Stimulated activated naive CD8-positive, alpha-beta T cell treated with anti-CD3 and anti-CD28 coated beads, Interleukin-15, Interleukin-2, amounts not matched to agents 100 ng/mL and 50 ng/mL, for 24 hours (primary cell): ENCODE data around the gene CCDC63.

Experiments
- H3K27ac Mint-ChIP-seq: one replicate; pipeline ENCODE4 v1.8.0; 2021; ENCODE audit warnings: mild to moderate bottlenecking, mixed read lengths
- H3K27me3 Mint-ChIP-seq: one replicate; pipeline ENCODE4 v1.8.0; 2021; ENCODE audit warnings: mixed read lengths
- H3K36me3 Mint-ChIP-seq: one replicate; pipeline ENCODE4 v1.8.0; 2021; ENCODE audit warnings: low read depth, mixed read lengths
- H3K4me1 Mint-ChIP-seq: one replicate; pipeline ENCODE4 v1.8.0; 2021; ENCODE audit warnings: low read depth, mixed read lengths
- H3K4me3 Mint-ChIP-seq: one replicate; pipeline ENCODE4 v1.8.0; 2021; ENCODE audit warnings: mild to moderate bottlenecking, mixed read lengths
- H3K9me3 Mint-ChIP-seq: one replicate; pipeline ENCODE4 v1.8.0; 2021; ENCODE audit warnings: mixed read lengths

The CCDC63 gene

DNA sequence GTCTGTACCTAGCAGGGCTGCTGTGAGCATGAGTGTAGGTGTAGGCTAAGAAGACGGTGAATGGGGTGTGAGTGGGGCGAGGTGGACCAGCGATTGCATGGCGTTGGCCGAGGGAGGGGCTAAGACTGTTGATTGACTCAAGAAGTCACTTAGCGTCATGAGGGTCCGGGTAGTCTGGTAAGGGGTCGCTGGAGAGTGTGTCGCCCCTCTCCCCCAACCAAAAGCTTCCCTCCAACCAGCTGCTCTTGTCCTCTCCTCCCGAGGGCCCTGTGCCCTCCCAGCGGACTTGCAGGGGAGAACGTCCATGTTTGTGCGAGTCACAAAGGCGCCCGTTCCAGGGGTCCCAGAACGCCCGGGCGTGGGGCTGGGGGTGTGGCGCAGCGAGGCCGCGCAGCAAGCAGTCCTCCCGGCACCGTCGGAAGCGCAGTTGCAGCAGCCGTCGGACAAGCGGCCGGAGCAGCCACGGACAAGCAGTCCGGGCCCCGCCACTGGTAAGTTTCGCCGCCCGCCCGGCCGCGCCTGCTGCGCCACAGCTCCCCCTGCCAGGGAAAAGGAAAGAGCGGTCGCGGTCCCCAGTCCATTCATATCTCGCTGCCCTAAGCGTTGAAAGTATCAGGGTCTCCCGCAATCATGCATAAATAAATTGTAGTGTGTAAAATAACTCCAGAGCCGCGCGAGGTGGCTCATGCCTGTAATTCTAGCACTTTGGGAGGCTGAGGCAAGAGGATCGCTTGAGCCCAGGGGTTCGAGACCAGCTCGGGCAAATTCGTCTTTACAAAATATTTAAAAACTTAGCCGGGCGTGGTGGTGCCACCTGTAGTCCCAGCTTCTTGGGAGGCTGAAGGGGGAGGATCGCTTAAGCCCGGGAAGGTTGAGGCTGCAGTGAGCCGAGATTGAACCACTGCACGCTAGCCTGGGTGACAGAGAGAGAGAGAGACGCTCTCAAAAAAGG is at the start of gene CCDC63:
Gene CCDC63 (plus strand): TSS at position 373 of the 952 bp plus-strand sequence. CDS start 5,968 bp downstream, outside the sequence.
- peak within 1 kb of the TSS; percentile 79 for H3K4me3 Mint-ChIP-seq
- no peaks in the 10 kb centered on the region for H3K9me3 Mint-ChIP-seq
- H3K4me1 Mint-ChIP-seq: peaks cover 21% of the 10 kb centered on the region
- H3K27me3 Mint-ChIP-seq: peaks cover 58% of the 10 kb centered on the region
- no peaks in the 10 kb centered on the region for H3K36me3 Mint-ChIP-seq
- no peak within 1 kb of the TSS for H3K27ac Mint-ChIP-seq

DNA sequence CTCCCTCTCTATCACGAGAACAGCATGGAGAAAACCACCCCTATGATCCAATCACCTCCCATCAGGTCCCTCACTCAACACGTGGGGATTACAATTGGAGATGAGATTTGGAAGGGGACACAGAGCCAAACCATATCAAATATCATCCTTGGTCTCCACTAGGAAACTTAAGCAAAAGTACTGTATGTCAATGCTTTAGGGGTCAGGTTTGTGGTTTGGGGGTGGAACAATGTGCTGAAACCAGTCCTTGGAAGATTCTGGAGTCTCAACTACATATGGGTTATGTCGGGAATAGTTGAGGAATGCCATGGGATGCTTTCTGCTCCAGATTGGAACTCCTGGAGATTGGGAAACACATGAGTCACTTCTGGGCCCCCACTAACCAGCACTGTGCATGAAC is 48.3 kb upstream of the CCDC63 start:
- H3K36me3 Mint-ChIP-seq: no peaks in the 10 kb centered on the region
- peaks cover 10% of the 10 kb centered on the region for H3K9me3 Mint-ChIP-seq
- H3K4me3 Mint-ChIP-seq: no peak overlapping the region
- no peaks in the 10 kb centered on the region for H3K27me3 Mint-ChIP-seq
- no peak overlapping the region for H3K27ac Mint-ChIP-seq
- peaks cover 6% of the 10 kb centered on the region for H3K4me1 Mint-ChIP-seq

DNA sequence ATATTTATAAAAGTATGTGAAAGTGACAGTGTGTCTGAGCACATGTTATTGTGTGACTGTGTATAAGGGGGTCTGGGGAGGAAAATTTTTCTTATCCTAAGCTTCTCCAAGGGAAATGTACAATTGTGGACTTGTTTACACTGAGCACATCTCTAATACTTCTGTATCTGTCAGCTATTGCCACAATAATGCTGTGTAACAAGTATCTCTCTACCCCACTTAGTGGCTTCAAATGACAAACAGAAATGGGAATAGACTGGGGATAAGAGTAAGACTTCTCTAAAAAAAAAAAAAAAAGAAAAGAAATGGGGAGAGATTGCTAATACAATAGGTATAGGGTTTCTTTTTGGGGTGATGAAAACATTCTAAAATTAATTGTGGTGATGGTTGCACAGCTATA is 44.3 kb upstream of the CCDC63 start:
- Mint-ChIP-seq H3K27me3 (no peaks in the 10 kb centered on the region), H3K9me3 (peaks cover 19% of the 10 kb centered on the region), H3K4me1 (peaks cover 7% of the 10 kb centered on the region), H3K27ac (no peak overlapping the region), H3K4me3 (no peak overlapping the region), H3K36me3 (no peaks in the 10 kb centered on the region)

DNA sequence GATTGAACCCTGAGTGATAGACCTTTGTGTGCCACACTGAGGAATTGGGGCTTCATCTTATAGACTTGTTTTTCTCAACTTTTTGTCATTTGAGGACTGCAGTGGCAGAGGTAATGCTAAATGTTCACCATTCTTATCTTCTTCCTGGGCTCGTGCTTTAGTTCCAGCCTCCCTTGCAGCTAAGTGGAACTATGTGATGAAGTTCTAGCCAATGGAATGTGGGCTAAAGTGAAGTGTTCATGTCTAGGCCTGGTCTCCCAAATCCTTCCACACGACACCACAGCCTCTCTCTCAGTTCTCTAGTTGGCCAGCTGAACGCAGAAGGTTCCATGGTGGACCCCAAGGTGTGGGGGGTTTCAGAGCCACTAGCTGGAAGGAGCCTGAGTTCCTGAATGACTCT is 42.4 kb upstream of the CCDC63 start:
- no peaks in the 10 kb centered on the region for H3K27me3 Mint-ChIP-seq

DNA sequence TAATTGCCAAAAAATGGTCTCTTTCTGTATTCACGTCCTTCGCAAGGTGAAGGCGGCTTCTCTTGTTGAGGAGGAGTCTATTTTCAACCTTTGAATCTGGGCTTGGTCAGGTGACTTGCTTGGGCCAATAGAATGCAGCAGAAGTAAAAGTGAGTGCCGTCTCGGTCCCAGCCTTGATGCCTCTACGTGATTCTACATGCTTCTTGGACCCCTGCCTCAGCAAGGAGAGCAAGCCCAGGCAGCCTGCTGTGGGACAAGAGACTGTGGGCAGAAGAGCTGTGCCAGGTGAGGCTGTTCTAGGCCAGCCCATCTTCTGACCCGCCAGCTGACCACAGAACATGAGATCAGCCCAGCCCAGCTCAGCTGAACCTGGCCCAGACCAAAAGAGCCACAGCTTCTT is 39.1 kb upstream of the CCDC63 start:
- Mint-ChIP-seq H3K27ac (no peak overlapping the region), H3K27me3 (peaks cover 4% of the 10 kb centered on the region), H3K36me3 (no peaks in the 10 kb centered on the region)

More for the DNA sequence above, 42.4 kb upstream of the CCDC63 start:
- Mint-ChIP-seq H3K4me1 (peaks cover 7% of the 10 kb centered on the region), H3K27ac (no peak overlapping the region), H3K36me3 (no peaks in the 10 kb centered on the region), H3K9me3 (peaks cover 19% of the 10 kb centered on the region), H3K4me3 (no peak overlapping the region)

DNA sequence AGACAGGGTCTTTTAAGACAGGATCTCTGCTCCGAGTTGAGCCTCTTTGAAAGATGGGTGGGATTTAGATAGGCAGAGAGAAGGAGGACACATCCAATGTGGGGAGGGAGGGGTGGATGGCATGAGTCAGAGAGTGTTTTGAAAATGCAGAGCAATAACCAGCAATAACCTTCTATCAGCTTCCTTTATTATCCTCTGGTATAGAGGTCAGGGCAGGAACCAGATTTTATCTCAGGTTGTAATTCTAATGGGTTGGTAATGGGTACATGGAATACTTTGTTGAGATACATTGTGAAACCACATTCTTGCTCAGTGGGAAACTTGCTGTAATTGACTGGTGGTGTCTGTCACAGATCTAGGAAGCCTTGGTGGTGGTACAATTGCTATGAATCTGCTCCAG is 37.6 kb upstream of the CCDC63 start:
- peaks cover 5% of the 10 kb centered on the region for H3K9me3 Mint-ChIP-seq
- peaks cover 9% of the 10 kb centered on the region for H3K4me1 Mint-ChIP-seq
- peaks cover 10% of the 10 kb centered on the region for H3K27me3 Mint-ChIP-seq
- H3K27ac Mint-ChIP-seq: no peak overlapping the region
- H3K4me3 Mint-ChIP-seq: no peak overlapping the region
- no peaks in the 10 kb centered on the region for H3K36me3 Mint-ChIP-seq

More for the DNA sequence above, 39.1 kb upstream of the CCDC63 start:
- H3K9me3 Mint-ChIP-seq: peaks cover 10% of the 10 kb centered on the region
- no peak overlapping the region for H3K4me3 Mint-ChIP-seq
- H3K4me1 Mint-ChIP-seq: peaks cover 11% of the 10 kb centered on the region

DNA sequence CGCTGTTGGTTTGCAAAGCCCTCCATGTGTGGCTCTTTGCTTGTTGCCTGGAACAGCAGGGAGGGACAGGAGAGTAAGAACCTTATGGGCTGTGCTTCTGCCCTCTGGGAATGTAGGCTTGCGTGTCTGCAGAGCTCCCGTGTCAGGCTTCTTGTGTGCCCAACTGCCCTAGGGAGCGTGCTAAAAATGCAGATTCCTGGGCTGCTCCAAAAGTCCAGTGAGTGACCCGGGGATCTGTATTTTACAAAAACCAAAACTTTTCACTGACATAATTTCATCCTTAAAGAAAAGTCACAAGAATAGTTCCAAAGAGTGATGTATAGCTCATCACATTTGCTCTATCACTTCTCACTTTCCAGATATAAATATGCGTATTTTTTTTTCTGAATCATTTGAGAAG is 34.8 kb upstream of the CCDC63 start:
- Mint-ChIP-seq H3K27me3 (peaks cover 10% of the 10 kb centered on the region), H3K36me3 (no peaks in the 10 kb centered on the region), H3K4me3 (no peak overlapping the region), H3K27ac (no peak overlapping the region), H3K9me3 (no peaks in the 10 kb centered on the region), H3K4me1 (peaks cover 9% of the 10 kb centered on the region)

DNA sequence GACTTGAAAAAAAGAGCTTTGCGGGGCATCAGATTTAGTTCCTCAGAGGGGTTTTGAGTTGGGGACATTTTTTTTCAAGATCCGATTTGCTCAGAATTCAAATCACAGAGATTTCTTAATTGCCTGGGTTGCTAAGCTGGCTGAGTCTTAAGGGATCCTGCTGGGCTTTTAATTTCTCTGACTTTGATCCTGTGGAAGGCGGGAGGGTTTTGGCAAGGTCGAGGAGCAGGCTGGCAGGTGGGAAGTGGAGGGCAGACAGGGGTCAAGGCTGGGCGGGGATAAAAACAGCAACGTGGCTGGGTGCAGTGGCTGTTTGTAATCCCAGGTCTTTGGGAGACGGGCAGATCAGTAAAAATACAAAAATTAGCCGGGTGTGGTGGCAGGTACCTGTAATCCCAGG is 33.5 kb upstream of the CCDC63 start:
- no peak overlapping the region for H3K4me3 Mint-ChIP-seq
- H3K27me3 Mint-ChIP-seq: peaks cover 10% of the 10 kb centered on the region
- no peaks in the 10 kb centered on the region for H3K36me3 Mint-ChIP-seq
- no peak overlapping the region for H3K27ac Mint-ChIP-seq
- peaks cover 9% of the 10 kb centered on the region for H3K4me1 Mint-ChIP-seq
- H3K9me3 Mint-ChIP-seq: no peaks in the 10 kb centered on the region

DNA sequence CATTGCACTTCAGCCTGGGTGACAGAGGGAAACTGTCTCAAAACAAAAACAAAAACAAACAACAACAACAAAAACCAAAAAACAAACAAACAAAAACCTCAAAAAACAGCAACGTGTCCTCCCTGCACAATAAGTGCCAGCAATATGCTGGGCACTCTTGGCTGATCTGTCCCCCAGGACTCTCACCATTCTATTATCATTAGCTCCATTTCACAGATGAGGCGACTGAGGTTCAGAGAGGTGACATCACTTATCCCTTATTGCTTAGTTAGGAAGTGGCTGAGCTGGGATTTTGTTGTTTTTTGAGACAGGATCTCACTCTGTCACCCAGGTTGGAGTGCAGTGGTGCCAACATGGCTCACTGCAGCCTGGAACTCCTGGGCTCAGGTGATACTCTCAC is 33.0 kb upstream of the CCDC63 start:
- Mint-ChIP-seq H3K9me3 (no peaks in the 10 kb centered on the region), H3K36me3 (no peaks in the 10 kb centered on the region), H3K4me1 (peaks cover 9% of the 10 kb centered on the region), H3K4me3 (no peak overlapping the region), H3K27ac (no peak overlapping the region), H3K27me3 (peaks cover 10% of the 10 kb centered on the region)

DNA sequence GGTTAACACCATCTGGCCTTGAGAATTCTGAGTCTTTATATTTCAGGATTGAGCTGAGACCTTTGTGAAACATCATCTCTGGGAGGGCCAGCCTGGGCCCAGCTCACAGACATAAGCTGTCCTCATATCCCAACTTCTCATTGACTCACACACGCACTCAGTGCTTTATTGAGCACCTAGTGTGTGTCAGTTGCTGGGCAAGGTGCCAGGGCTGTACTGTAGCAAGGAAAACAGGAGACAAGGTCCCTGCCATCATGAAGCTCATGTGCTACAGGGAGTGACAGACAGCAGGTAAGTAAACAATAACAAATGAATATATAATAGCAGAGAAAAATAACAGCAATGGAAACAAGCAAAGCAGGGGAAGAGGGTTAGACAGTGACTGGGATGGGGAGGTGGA is 30.5 kb upstream of the CCDC63 start:
- Mint-ChIP-seq H3K27ac (no peak overlapping the region), H3K27me3 (peaks cover 13% of the 10 kb centered on the region), H3K9me3 (no peaks in the 10 kb centered on the region), H3K4me3 (no peak overlapping the region), H3K36me3 (no peaks in the 10 kb centered on the region), H3K4me1 (peaks cover 5% of the 10 kb centered on the region)

DNA sequence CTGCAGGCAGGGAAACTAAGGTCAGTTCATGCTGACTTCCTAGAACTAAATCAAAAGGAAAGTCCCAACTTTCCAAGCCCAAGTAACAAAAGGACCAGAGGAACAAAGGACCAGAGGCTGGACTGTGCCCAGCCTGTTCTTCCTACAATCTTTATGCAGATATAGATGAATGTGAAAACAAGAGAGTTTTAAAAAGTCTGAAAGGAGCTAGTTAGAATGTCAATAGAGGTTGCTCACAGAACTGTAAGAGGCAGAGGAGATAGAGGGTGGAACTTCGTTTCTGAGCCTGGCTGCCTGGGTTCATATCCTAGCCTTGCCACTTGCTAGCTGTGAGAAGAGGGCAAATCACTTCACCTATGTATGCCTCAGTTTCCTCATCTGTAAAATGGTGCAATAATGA is 30.0 kb upstream of the CCDC63 start:
- no peak overlapping the region for H3K4me3 Mint-ChIP-seq
- no peak overlapping the region for H3K27ac Mint-ChIP-seq
- H3K4me1 Mint-ChIP-seq: peaks cover under 1% of the 10 kb centered on the region
- H3K9me3 Mint-ChIP-seq: no peaks in the 10 kb centered on the region
- peaks cover 10% of the 10 kb centered on the region for H3K27me3 Mint-ChIP-seq
- no peaks in the 10 kb centered on the region for H3K36me3 Mint-ChIP-seq

DNA sequence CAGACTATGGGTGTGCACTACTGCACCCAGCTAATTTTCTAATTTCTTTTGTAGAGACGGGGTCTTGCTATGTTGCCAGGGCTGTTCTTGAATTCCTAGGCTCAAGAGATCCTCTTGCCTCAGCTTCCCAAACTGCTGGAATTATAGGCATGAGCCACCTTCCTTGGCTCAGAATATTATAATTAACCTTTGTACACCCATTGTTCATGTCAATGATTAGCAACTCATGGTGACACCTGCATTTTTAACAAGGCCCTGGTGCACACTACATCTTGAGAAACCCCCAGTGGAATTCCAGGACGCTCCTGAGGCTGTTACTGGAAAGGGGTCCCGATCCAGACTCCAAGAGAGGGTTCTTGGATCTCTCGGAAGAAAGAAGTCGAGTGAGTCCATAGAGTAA is 28.3 kb upstream of the CCDC63 start:
- Mint-ChIP-seq H3K27ac (no peak overlapping the region), H3K4me3 (no peak overlapping the region), H3K27me3 (peaks cover 3% of the 10 kb centered on the region), H3K36me3 (no peaks in the 10 kb centered on the region), H3K4me1 (no peaks in the 10 kb centered on the region), H3K9me3 (no peaks in the 10 kb centered on the region)

DNA sequence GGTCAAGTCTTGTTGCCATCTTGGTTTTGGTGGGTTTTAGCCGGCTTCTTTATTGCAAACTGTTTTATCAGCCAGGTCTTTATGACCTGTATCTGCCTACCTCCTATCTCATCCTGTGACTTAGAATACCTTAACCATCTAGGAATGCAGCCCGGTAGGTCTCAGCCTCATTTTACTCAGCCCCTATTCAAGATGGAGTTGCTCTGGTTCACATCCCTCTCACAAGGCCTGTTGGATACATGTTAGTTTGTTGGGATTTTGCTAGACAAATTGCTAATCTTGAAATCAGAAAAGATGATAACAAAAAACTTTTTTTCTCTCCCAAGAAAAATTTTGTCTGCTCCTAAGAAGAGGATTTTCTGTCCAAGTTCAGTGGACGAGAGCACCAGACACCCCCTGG is 27.6 kb upstream of the CCDC63 start:
- Mint-ChIP-seq H3K4me3 (no peak overlapping the region), H3K27me3 (peaks cover 3% of the 10 kb centered on the region), H3K9me3 (no peaks in the 10 kb centered on the region), H3K4me1 (no peaks in the 10 kb centered on the region), H3K36me3 (no peaks in the 10 kb centered on the region), H3K27ac (no peak overlapping the region)

DNA sequence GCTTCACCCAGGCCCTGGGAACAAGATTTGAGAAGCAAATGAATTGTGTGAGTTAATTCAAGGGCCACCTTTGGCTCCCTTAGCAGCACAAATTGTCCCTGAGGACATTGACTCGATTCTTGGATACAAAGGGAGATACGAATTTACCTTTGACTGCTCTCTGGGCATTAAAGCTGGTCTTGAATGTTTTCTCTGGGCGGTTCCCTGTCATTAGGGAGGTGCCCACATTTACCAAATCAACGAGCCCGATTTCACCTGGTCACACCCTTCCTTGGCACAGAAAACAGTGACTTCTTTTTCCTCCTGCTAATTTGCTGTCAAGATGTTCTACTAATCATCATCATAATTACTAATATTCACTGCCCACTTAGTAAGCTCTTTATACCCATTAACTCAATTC is 27.1 kb upstream of the CCDC63 start:
- H3K36me3 Mint-ChIP-seq: no peaks in the 10 kb centered on the region
- H3K9me3 Mint-ChIP-seq: no peaks in the 10 kb centered on the region
- H3K27ac Mint-ChIP-seq: no peak overlapping the region
- peaks cover 3% of the 10 kb centered on the region for H3K27me3 Mint-ChIP-seq
- H3K4me3 Mint-ChIP-seq: no peak overlapping the region
- H3K4me1 Mint-ChIP-seq: no peaks in the 10 kb centered on the region

DNA sequence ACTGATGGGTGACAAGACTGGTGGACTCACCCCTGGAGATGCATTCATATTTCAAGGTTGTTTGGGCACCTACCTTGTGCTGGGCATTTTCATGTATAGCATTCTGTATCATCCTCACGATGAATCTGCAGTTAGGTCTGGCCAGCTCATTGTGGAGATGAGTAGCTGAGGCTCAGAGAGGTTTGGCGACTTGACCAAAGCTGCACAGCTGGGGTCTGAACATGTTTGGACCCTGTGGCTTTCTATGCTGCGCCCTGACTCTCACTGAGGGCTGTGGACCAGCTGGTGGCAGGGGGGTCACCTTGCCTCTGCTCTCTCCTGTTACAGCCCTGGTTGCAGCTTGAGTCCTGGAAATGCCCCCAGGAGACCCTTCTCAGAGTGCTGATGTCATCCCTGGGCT is 24.9 kb upstream of the CCDC63 start:
- H3K27ac Mint-ChIP-seq: no peak overlapping the region
- H3K27me3 Mint-ChIP-seq: peaks cover 3% of the 10 kb centered on the region
- H3K4me1 Mint-ChIP-seq: peaks cover 6% of the 10 kb centered on the region
- no peak overlapping the region for H3K4me3 Mint-ChIP-seq
- no peaks in the 10 kb centered on the region for H3K36me3 Mint-ChIP-seq
- H3K9me3 Mint-ChIP-seq: no peaks in the 10 kb centered on the region
